GM19193 (cell line): ENCODE results near the gene NCOA1.

Source experiments
- POLR2A ChIP-seq: IDR thresholded peaks from 4 replicates; pipeline ENCODE4 v1.6.1; 2011; ENCODE audit not compliant: insufficient read depth, insufficient read length; ENCODE audit errors: extremely low read depth

The NCOA1 gene

GRCh38 chr2:24491542-24492420, 727 bp downstream of the NCOA1 start:
- TF ChIP-seq POLR2A: no peak

- TF ChIP-seq POLR2A: no peak
These were observed 1.6 kb downstream of the NCOA1 start for GRCh38 chr2:24492421-24493279.

GRCh38 chr2:24493713-24494112, 2.7 kb downstream of the NCOA1 start:
- no peak for TF ChIP-seq POLR2A

- TF ChIP-seq POLR2A: no peak
These were observed 3.4 kb downstream of the NCOA1 start for GRCh38 chr2:24494410-24494809.

- no peak for TF ChIP-seq POLR2A
These were observed 4.4 kb downstream of the NCOA1 start for GRCh38 chr2:24495451-24495850.

GRCh38 chr2:24496959-24497358, 5.9 kb downstream of the NCOA1 start:
- no peak for TF ChIP-seq POLR2A

- TF ChIP-seq POLR2A: no peak
These were observed 6.6 kb downstream of the NCOA1 start for GRCh38 chr2:24497685-24498084.

- no peak for TF ChIP-seq POLR2A
These were observed 7.1 kb downstream of the NCOA1 start for GRCh38 chr2:24498121-24498520.

GRCh38 chr2:24501813-24502212, 10.8 kb downstream of the NCOA1 start:
- TF ChIP-seq POLR2A: no peak

GRCh38 chr2:24505534-24506275, 14.7 kb downstream of the NCOA1 start:
- no peak for TF ChIP-seq POLR2A

GRCh38 chr2:24507549-24507948, 16.5 kb downstream of the NCOA1 start:
- TF ChIP-seq POLR2A: no peak

GRCh38 chr2:24508878-24509277, 17.8 kb downstream of the NCOA1 start:
- no peak for TF ChIP-seq POLR2A

GRCh38 chr2:24509425-24509824, 18.4 kb downstream of the NCOA1 start:
- TF ChIP-seq POLR2A: no peak

- TF ChIP-seq POLR2A: no peak
These were observed 18.8 kb downstream of the NCOA1 start for GRCh38 chr2:24509840-24510239.

- TF ChIP-seq POLR2A: no peak
These were observed 19.7 kb downstream of the NCOA1 start for GRCh38 chr2:24510771-24511170.
